HepG2 (cell line): ENCODE data around the gene AGXT. TPM values are rescaled to one million over a fixed set of nuclear protein-coding genes. Genes with fewer than 3 reads are reported as not detected.

Experiments used
- AKAP8 ChIP-seq: sonication (generic); formaldehyde crosslinking; IDR thresholded peaks from 2 replicates; pipeline ENCODE4 v1.5.1; 2020; ENCODE audit warnings: mild to moderate bottlenecking, missing genetic modification reagents
- EED ChIP-seq: sonication (generic); formaldehyde crosslinking; IDR thresholded peaks from 2 replicates; pipeline ENCODE4 v1.5.0; 2020; ENCODE audit warnings: mild to moderate bottlenecking, missing genetic modification reagents
- EZH2 ChIP-seq: conservative IDR thresholded peaks from 2 replicates; pipeline ENCODE4 v1.6.1; 2012; ENCODE audit warnings: mild to moderate bottlenecking, low read depth, low read length, moderate library complexity
- FOXA1 ChIP-seq, 2 experiments: fragments of 450-650 bp in 1 of 2; sonication (generic) in 1 of 2; formaldehyde crosslinking in 1 of 2; IDR thresholded peaks; 2 replicates each; pipeline versions ENCODE4 v1.4.0 to v1.6.1; 2016 to 2020; ENCODE audit warnings: missing genetic modification reagents in 1 of 2
- HDAC2 ChIP-seq: sonication (generic); formaldehyde crosslinking; IDR thresholded peaks from 2 replicates; pipeline ENCODE4 v1.4.0; 2020; ENCODE audit warnings: missing genetic modification reagents
- HNRNPH1 ChIP-seq: fragments of 200-400 bp; formaldehyde crosslinking; optimal IDR thresholded peaks from 2 replicates; pipeline ENCODE3; 2017; ENCODE audit warnings: mild to moderate bottlenecking, low read depth, low read length
- HNRNPL ChIP-seq: fragments of 200-400 bp; formaldehyde crosslinking; IDR thresholded peaks from 2 replicates; pipeline ENCODE4 v1.6.1; 2017; ENCODE audit warnings: mild to moderate bottlenecking, low read depth, low read length
- KDM4B ChIP-seq: sonication (generic); formaldehyde crosslinking; IDR thresholded peaks from 2 replicates; pipeline ENCODE4 v1.4.0; 2020; ENCODE audit warnings: missing genetic modification reagents
- MTF2 ChIP-seq: sonication (generic); formaldehyde crosslinking; IDR thresholded peaks from 2 replicates; pipeline ENCODE4 v1.5.0; 2020; ENCODE audit warnings: missing genetic modification reagents, borderline replicate concordance
- POGZ ChIP-seq: sonication (generic); formaldehyde crosslinking; IDR thresholded peaks from 2 replicates; pipeline ENCODE4 v1.4.0; 2020; ENCODE audit warnings: mild to moderate bottlenecking, missing genetic modification reagents
- SETDB1 ChIP-seq: sonication (generic); formaldehyde crosslinking; IDR thresholded peaks from 2 replicates; pipeline ENCODE4 v1.5.1; 2020; ENCODE audit warnings: missing genetic modification reagents, mild to moderate bottlenecking, borderline replicate concordance
- SP140L ChIP-seq: sonication (generic); formaldehyde crosslinking; IDR thresholded peaks from 2 replicates; pipeline ENCODE4 v1.4.0; 2020; ENCODE audit warnings: missing genetic modification reagents, borderline replicate concordance
- TOE1 ChIP-seq: sonication (generic); formaldehyde crosslinking; IDR thresholded peaks from 2 replicates; pipeline ENCODE4 v1.4.0; 2020; ENCODE audit warnings: mild to moderate bottlenecking, missing genetic modification reagents
- ZNF124 ChIP-seq: sonication (generic); formaldehyde crosslinking; IDR thresholded peaks from 2 replicates; pipeline ENCODE4 v1.4.0; 2020; ENCODE audit warnings: missing genetic modification reagents
- ZNF333 ChIP-seq: sonication (generic); formaldehyde crosslinking; IDR thresholded peaks from 2 replicates; pipeline ENCODE4 v1.4.0; 2020; ENCODE audit warnings: mild to moderate bottlenecking, missing genetic modification reagents, borderline replicate concordance
- ZNF460 ChIP-seq: sonication (generic); formaldehyde crosslinking; IDR thresholded peaks from 2 replicates; pipeline ENCODE4 v1.5.1; 2020; ENCODE audit warnings: missing genetic modification reagents, mild to moderate bottlenecking, borderline replicate concordance
- ZNF589 ChIP-seq: sonication (generic); formaldehyde crosslinking; conservative IDR thresholded peaks from 2 replicates; pipeline ENCODE4 v1.8.0; 2022; ENCODE audit warnings: mild to moderate bottlenecking, moderate library complexity, missing genetic modification reagents
- ZNF629 ChIP-seq: sonication (generic); formaldehyde crosslinking; conservative IDR thresholded peaks from 2 replicates; pipeline ENCODE4 v1.5.0; 2020; ENCODE audit warnings: missing genetic modification reagents
- polyA plus RNA-seq, 8 experiments: library from polyadenylated mRNA; depleted of rRNA in 3 of 8; stranded (reverse) in 7 of 8; unstranded in 1 of 8; fragments of >200 nt; fragmentation: Illumina TruSeq in 4 of 8; extraction: Trizol in 4 of 8; gene quantifications; 2 replicates each; pipeline versions ENCODE4 v1.2.1 to v1.2.3, GENCODE V29; 2011 to 2016; ENCODE audit warnings: low read depth in 4 of 8, missing spikeins in 1 of 8, mixed read lengths in 1 of 8; ENCODE audit not compliant: insufficient read depth in 1 of 8
- total RNA-seq, 5 experiments: library from RNA; depleted of rRNA; stranded (reverse); fragments of >200 nt; fragmentation: Illumina TruSeq; extraction: Trizol; gene quantifications; 2 replicates each; pipeline ENCODE4 v1.2.3, GENCODE V29; 2016; ENCODE audit warnings: low read depth in 1 of 5
- TF ChIP-seq, protein P1 (sequence below): sonication (generic); formaldehyde crosslinking; IDR thresholded peaks from 2 replicates; pipeline ENCODE4 v1.5.0; 2020; ENCODE audit warnings: missing genetic modification reagents
- TF ChIP-seq, protein P2 (sequence below): sonication (generic); formaldehyde crosslinking; IDR thresholded peaks from 2 replicates; pipeline ENCODE4 v1.5.0; 2020; ENCODE audit warnings: missing genetic modification reagents, mild to moderate bottlenecking, borderline replicate concordance
- TF ChIP-seq, protein P3 (sequence below): sonication (generic); formaldehyde crosslinking; IDR thresholded peaks from 2 replicates; pipeline ENCODE4 v1.9.0; 2021; ENCODE audit warnings: missing genetic modification reagents, mild to moderate bottlenecking, borderline replicate concordance
- TF ChIP-seq, protein P4 (sequence below): sonication (generic); formaldehyde crosslinking; IDR thresholded peaks from 2 replicates; pipeline ENCODE4 v1.4.0; 2020; ENCODE audit warnings: missing genetic modification reagents
- TF ChIP-seq, protein P5 (sequence below): sonication (generic); formaldehyde crosslinking; conservative IDR thresholded peaks from 2 replicates; pipeline ENCODE4 v1.8.1; 2023; ENCODE audit warnings: missing genetic modification reagents
- TF ChIP-seq, protein P6 (sequence below): sonication (generic); formaldehyde crosslinking; IDR thresholded peaks from 2 replicates; pipeline ENCODE4 v1.8.1; 2023; ENCODE audit warnings: missing genetic modification reagents, inconsistent platforms, borderline replicate concordance

The AGXT gene
- total and polyA plus RNA-seq, 2 of the 13 experiments (the other 11 are each of a cell fraction or from before 2014, with no cell fraction given), result 41.9 to 96.1 TPM

DNA sequence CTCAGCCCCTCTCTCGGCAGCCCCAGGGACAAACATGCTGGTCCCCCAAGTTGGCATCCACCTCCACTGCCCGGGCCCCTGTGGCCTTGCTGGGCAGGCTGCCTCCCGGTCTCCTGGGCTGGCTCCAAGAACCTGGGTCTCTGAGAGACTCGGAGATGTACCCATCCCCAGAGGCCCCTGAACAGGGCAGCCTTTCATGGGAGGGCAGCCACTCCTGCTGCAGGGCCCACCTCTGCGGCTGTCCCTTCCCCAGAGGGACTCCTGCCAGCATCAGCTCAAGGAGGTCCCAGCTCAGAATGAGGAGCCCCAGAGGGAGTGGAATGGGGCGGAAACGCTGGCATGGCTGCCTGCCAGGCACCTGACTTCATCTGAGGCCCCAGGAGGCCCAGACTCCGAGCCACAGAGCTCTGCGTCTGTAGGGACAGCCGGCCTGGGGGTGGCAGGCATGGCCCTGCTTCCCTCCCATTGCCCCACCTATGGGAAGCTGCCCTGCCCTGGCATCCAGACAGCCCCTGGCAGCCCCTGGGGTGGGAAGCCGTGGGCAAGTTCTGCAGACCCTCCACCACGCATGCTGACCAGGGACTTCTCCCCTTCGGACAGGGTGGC, 36.7 kb downstream of the AGXT start (continued):
- TF ChIP-seq, protein P1, sequence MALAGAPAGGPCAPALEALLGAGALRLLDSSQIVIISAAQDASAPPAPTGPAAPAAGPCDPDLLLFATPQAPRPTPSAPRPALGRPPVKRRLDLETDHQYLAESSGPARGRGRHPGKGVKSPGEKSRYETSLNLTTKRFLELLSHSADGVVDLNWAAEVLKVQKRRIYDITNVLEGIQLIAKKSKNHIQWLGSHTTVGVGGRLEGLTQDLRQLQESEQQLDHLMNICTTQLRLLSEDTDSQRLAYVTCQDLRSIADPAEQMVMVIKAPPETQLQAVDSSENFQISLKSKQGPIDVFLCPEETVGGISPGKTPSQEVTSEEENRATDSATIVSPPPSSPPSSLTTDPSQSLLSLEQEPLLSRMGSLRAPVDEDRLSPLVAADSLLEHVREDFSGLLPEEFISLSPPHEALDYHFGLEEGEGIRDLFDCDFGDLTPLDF (CRISPR knock-in tag), result no peak
- TF ChIP-seq POGZ (CRISPR knock-in tag) (no peak), ZNF629 (CRISPR knock-in tag) (no peak), HDAC2 (no peak), EED (CRISPR knock-in tag) (no peak), SETDB1 (CRISPR knock-in tag) (no peak), FOXA1 (IDR thresholded peaks at IDR 0.05) (no peak), FOXA1 (CRISPR knock-in tag; IDR thresholded peaks at IDR 0.05) (no peak), HNRNPH1 (no peak), KDM4B (CRISPR knock-in tag) (no peak), SP140L (CRISPR knock-in tag) (no peak), ZNF460 (CRISPR knock-in tag) (no peak), HNRNPL (0 out of 2 replicates have a peak, but pooled peaks have one; percentile 49), ZNF333 (CRISPR knock-in tag) (no peak), ZNF124 (no peak), ZNF589 (CRISPR knock-in tag) (no peak), AKAP8 (CRISPR knock-in tag) (no peak), MTF2 (CRISPR knock-in tag) (peak; percentile 92), TOE1 (CRISPR knock-in tag) (no peak), EZH2 (0 out of 2 replicates have a peak, but pooled peaks have one; percentile 10)
- TF ChIP-seq, protein P2, sequence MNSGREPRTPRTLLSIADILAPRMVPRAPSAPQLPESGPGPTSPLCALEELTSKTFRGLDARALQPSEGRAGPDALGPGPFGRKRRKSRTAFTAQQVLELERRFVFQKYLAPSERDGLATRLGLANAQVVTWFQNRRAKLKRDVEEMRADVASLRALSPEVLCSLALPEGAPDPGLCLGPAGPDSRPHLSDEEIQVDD (CRISPR knock-in tag), result no peak
- TF ChIP-seq, protein P3, sequence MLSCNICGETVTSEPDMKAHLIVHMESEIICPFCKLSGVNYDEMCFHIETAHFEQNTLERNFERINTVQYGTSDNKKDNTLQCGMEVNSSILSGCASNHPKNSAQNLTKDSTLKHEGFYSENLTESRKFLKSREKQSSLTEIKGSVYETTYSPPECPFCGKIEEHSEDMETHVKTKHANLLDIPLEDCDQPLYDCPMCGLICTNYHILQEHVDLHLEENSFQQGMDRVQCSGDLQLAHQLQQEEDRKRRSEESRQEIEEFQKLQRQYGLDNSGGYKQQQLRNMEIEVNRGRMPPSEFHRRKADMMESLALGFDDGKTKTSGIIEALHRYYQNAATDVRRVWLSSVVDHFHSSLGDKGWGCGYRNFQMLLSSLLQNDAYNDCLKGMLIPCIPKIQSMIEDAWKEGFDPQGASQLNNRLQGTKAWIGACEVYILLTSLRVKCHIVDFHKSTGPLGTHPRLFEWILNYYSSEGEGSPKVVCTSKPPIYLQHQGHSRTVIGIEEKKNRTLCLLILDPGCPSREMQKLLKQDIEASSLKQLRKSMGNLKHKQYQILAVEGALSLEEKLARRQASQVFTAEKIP (CRISPR knock-in tag), result no peak
- TF ChIP-seq, protein P4, sequence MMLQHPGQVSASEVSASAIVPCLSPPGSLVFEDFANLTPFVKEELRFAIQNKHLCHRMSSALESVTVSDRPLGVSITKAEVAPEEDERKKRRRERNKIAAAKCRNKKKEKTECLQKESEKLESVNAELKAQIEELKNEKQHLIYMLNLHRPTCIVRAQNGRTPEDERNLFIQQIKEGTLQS (CRISPR knock-in tag), result no peak
- TF ChIP-seq, protein P5, sequence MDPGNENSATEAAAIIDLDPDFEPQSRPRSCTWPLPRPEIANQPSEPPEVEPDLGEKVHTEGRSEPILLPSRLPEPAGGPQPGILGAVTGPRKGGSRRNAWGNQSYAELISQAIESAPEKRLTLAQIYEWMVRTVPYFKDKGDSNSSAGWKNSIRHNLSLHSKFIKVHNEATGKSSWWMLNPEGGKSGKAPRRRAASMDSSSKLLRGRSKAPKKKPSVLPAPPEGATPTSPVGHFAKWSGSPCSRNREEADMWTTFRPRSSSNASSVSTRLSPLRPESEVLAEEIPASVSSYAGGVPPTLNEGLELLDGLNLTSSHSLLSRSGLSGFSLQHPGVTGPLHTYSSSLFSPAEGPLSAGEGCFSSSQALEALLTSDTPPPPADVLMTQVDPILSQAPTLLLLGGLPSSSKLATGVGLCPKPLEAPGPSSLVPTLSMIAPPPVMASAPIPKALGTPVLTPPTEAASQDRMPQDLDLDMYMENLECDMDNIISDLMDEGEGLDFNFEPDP (CRISPR knock-in tag), result 0 out of 2 replicates have a peak, but pooled peaks have one; percentile 41
- TF ChIP-seq, protein P6, sequence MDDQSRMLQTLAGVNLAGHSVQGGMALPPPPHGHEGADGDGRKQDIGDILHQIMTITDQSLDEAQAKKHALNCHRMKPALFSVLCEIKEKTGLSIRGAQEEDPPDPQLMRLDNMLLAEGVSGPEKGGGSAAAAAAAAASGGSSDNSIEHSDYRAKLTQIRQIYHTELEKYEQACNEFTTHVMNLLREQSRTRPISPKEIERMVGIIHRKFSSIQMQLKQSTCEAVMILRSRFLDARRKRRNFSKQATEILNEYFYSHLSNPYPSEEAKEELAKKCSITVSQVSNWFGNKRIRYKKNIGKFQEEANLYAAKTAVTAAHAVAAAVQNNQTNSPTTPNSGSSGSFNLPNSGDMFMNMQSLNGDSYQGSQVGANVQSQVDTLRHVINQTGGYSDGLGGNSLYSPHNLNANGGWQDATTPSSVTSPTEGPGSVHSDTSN (CRISPR knock-in tag), result no peak
